Activated CD8-positive, alpha-beta memory T cell treated with anti-CD3 and anti-CD28 coated beads for 24 hours (primary cell): ENCODE results near the gene PCBP4.

Experiments used
- DNase-seq: peaks from one replicate; pipeline ENCODE4 v3.0.0-alpha.2; 2020

PCBP4 gene

DNA sequence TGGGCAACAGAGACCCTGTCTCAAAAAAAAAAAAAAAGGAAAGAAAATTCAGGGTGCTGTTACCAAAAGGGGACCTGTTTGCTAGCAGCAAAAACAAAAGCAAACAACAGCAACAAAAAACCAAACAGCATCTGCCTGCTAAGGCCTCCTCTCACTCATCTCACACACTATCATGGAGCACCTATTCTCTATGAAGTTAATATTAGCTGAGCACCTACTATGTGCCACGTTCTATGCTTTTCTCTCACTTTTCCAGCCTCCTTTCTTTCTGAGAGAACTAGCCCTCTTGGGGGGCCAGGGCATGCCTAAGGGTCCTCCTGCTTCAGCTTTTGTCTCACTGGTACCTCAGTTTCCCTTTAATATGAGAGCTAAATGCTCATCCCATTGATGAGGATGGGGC, 12.5 kb downstream of the PCBP4 start:
- DNase-seq: no peak

DNA sequence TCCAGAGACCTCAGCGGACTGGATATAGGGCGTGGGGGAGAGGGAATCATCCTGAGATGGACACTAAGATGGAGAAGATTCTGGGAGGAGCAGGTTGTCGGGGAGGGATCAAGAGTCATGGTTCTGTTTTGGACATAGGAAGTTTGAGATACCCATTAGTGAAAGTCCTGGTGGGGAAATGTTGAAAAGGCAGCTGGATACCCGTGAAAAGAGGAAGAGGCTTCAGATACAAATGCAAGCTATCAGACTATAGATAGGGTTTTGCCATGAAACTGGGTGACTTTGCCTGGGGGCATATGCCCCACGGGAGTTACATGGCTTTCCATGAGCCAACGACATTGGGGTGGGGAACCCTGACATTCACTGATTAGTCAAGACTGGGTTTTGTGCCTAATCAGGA, 13.1 kb downstream of the PCBP4 start:
- no peak for DNase-seq

DNA sequence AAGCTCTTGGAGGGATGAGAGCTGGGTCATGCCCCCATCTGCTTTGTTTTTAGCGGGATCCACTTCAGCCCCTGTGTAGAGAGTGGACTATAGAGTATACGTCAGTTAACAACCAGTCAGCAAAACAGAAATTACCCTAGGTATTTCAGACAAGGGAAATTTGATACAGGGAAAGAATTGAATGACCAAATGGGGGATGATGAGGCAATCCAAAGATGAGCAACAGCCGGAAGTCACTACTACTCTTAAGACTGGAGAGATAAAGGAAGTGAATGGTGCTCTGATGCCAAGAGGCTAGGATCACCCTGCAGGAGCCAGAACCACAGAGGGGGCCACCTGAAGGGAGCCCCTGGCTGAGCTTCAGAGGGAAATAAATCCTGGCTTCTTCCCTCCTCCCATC, 13.8 kb downstream of the PCBP4 start:
- no peak for DNase-seq

DNA sequence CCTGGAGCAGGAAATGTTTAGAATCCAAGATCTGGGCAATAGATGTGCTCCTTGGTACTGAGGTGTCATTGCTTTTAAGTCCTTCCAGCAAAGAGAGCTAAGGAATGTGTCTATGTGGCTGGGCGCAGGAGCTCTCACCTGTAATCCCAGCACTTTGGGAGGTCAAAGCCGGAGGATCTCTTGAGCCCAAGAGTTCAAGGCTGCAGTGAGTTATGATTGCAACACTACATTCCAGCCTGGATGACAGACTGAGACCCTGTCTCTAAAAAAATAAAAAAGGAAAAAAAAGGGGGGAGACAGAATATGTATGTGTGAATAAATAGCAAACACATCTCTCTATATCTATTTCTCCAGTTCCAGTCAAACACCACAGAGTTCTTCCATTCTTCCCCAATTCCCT, 16.4 kb downstream of the PCBP4 start:
- no peak for DNase-seq

DNA sequence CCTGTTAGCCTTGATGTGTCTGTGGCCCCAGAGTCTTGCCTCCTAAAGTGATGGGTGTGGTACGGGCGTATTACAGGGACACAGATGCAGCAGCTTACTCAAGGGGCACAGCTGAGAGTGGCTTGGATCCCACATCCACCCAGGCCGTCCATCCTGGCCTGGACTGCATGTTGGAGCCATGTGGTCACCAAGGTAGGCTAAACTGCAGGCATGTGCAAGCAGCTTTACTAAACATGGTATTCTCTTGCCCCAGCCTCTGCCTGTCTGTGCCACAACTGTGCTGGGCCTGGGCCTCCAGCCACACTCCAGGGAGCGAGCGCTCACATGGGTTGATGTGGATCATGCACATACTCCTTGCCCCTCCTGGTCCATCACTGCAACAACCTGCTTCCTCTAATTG, 18.1 kb downstream of the PCBP4 start:
- no peak for DNase-seq

DNA sequence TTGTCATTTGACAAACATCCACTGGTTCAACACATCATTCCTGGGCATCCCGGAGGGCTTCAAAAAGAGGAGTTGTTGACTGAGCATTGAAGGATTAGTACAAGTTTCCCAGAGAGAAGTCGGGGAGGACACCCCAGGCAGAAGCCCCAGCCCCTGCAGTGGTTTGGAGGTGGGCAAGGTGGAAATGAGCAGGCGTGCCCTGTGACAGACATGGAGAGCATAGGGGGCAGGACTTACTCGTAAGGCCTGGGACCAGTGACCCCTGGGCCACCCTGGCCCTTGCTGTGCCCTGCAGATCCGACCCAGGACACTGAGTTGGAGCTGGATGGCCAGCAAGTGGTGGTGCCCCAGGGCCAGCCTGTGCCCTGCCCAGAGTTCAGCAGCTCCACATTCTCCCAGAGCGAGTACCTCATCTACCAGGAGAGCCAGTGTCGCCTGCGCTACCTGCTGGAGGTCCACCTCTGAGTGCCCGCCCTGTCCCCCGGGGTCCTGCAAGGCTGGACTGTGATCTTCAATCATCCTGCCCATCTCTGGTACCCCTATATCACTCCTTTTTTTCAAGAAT, 19.2 kb downstream of the PCBP4 start:
- DNase-seq: no peak

DNA sequence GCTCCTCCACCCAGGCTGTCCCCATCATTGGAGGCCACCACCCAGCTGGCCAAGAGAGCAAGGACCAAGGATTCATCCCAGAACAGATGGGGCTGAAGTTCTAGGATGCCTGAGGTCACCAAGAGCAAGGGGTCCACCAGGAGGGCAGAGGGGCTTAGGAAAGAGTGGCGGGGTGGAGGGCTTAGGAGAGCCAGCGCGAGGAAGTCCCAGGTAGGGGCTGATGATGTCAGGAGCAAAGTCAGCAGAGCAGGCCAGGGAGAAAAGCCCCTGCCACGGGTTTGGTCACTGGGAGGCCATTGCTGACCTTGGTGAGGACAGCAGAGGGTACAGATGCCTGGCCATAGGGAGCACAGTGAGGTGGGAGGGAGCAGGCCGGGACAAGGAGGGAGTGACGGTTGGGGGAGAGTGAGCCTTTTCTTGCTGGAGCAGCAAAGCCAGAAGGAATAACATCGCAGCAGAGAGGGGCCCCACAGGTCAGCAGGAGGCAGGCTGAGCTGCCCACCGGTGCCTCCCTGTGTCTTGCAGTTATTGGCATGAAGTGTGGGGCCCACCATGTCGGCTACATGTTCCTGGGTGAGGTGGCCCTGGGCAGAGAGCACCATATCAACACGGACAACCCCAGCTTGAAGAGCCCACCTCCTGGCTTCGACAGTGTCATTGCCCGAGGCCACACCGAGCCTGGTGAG, 19.9 kb downstream of the PCBP4 start:
- no peak for DNase-seq

DNA sequence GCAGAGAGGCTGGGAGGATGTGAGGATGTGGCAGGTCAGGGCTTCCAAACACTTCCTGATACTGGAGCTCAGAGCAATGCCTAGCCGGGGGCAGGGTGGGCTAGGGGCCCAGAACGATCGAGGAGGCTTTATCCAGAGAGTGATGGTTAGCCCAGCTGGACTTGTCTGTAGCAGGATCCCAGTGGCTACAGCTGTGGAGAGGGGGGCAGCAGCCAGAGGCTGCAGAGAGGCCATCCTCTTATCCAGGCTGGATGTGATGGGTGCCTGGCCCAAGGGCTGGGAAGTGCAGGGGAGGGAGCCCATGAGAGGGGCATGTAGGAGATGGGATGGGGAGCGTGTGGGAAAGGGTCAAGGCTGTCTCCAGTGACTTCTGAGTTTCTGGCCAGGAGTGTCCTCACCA, 20.5 kb downstream of the PCBP4 start:
- no peak for DNase-seq

DNA sequence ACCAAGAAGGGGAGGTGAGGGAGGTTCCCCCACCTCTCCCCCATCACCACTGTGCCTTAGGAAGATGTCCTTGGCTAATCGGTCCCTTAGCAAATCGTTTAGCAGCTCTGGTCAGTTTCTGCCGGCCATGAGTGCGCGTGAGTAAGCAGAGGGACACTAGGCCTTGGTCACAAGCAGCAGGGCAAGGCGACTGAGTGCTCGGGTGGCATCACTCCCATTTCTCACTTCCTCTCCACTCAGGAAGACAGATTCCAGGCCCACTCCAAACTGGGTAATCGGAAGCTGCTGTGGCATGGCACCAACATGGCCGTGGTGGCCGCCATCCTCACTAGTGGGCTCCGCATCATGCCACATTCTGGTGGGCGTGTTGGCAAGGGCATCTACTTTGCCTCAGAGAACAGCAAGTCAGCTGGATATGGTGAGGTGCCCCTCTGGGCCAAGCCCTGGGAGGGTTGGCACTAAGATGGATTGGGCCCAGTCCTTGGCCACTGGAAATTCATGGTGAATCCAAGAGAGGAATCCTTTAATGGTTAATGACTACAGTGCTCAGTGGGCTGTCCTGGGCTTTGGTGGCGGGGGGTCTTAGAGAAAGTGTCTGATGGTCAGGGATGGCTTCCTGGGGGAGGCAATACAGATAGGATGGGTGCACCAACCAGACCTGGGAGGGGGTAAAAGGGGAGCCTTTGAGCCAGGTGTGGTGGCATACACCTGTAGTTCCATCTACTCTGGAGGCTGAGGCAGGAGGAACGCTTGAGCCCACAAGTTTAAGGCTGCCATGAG, 21.1 kb downstream of the PCBP4 start:
- DNase-seq: no peak

DNA sequence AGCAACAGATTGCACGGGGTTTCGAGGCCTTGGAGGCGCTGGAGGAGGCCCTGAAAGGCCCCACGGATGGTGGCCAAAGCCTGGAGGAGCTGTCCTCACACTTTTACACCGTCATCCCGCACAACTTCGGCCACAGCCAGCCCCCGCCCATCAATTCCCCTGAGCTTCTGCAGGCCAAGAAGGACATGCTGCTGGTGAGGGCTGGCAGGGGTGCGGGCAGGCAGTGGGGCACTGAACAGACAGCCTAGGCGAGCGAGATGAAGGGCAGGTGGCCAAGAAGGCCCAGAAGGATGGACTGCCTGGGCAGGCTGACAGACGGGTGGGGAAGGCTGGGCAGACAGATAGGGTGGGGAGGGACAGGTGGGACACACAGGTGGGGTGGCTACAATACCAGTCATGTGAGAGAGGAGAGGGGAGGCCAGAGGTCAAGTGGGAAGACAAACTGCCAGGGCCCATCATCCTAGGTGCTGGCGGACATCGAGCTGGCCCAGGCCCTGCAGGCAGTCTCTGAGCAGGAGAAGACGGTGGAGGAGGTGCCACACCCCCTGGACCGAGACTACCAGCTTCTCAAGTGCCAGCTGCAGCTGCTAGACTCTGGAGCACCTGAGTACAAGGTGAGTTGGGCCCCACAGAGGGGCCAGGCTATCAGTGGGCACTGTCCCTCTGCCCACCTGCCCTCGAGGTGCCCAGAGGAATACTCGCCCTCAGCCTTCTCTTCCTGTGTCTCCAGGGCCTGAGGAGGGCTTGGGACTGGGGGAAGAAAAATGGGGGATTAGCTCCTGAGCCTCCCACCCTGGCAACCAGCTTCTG, 22.0 kb downstream of the PCBP4 start:
- no peak for DNase-seq

DNA sequence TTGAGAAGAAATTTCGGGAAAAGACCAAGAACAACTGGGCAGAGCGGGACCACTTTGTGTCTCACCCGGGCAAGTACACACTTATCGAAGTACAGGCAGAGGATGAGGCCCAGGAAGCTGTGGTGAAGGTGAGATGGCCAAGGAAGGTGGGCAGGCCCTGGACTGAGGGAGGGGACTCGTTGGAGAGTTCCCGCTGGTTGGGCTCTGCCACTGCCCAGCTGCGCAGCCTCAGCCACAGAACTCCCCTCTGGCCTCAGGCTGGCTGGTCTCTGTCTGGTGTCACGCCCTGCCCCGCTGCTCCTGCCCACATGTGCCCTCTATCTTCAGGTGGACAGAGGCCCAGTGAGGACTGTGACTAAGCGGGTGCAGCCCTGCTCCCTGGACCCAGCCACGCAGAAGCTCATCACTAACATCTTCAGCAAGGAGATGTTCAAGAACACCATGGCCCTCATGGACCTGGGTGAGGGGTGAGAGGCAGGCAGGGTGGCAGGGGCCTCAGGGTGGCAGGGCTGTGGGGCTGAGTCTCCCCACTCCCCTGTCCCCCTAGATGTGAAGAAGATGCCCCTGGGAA, 22.7 kb downstream of the PCBP4 start:
- no peak for DNase-seq

DNA sequence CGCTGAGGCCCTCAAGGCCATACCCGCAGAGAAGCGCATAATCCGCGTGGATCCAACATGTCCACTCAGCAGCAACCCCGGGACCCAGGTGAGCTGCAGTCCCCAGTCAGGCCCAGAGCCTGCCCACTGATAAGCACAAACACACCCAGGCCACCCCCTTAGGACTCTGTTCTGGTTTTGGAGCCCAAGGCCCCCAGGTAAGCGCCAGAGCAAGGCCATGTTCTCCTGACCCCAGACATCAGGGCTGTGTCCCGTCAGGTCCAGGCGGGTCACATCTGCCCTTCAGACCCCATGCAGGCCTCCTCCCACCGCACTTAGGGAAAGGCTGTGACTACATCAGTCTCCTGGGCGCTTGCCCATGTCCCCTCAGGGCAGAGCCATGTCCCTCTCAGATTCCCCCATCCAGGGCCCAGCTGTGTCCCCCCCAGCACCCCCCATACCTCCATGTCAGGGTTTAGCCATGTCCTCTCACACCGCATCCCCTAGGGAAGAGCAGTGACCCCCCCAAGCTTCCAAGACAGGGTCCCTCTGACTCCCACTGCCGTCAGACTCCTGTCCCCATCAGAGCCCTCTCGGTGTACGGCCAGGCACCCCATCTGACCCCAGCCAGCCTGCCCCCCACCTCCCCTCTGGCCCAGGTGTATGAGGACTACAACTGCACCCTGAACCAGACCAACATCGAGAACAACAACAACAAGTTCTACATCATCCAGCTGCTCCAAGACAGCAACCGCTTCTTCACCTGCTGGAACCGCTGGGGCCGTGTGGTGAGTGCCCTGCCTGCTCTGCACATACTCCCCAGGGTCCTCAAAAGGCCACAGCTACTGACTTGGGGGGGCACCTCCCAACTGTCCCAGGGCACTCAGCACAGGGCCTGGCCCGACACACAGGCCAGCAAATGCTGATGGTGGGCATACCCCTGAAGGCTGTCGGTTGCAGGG, 23.5 kb downstream of the PCBP4 start:
- DNase-seq: no peak

DNA sequence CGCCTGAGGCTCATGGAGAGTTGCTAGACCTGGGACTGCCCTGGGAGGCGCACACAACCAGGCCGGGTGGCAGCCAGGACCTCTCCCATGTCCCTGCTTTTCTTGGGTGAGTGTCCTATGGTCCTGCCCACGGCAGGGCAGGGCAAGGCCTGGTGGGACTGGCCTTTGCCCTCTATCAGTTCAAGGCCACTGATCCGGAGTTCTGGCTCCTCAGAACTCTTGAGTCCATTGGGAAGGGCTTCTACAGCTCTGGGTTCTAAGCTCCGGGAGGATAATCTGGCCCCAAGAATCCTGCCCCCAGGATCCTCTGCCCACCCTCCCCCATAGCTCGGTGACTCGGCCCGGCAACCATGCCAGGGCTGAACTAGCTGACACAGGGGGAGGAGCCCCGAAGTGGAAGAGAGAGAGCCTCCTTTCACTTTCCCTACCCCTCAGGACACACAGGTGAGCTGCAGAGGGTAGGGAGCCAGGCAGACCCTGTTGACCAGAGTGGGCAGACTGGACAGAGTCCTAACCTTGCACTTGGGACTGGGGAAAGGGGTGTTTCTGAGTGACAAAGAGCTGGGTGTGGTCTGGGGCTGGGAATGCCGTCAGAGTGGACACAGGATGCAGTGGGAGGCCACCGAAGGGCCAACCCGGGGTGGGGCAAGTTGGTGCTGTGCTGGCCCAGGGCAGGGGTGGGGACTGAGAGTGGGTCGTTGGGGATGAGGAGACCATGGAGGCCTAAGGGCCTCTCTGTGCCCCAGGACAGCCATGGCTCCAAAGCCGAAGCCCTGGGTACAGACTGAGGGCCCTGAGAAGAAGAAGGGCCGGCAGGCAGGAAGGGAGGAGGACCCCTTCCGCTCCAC, 24.4 kb downstream of the PCBP4 start:
- peak; percentile 83 for DNase-seq

DNA sequence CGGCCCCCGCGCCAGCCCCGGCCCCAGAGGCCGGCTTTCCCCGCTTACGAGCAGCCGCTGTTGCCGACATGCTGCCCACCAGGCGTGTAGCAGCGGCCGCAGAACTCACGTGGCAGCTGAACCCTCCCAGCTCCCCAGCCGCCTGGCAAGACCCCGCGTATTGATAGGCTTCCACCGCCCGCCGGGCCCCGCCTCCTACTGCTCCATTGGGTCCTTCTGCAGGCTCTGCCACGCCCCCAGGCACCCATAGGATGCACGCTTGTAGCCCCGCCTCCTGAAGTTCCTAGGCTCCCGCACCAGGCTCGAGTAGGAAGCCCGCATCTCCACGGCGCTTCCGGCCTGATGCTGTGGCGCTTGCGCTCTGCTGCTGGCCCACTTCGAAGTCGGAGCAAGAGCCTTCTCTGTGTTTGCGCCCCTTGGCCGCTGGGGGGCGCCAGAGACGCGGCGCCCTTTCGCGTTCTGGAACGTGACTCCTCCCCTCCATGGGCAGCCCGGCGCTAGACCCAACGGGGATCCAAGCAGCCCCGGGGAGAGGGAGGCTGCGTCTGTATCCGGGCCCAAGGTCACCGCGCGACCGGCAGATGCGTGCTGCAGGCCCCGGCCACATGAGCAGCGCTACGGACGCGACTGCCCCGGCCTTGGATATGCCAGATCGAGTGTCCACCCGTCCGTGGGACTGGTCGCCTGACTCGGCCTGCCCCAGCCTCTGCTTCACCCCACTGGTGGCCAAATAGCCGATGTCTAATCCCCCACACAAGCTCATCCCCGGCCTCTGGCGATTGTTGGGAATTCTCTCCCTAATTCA, 25.3 kb downstream of the PCBP4 start, which contains the start of the genes PARP3 and RRP9:
Gene PARP3 (plus strand): TSS at position 566 of the 805 bp plus-strand sequence. CDS start 993 bp downstream, outside the sequence.
Gene RRP9 (minus strand): TSS at position 107 of the 805 bp plus-strand sequence. CDS start 37 bp downstream, at position 70.
- peak; percentile 99 for DNase-seq

DNA sequence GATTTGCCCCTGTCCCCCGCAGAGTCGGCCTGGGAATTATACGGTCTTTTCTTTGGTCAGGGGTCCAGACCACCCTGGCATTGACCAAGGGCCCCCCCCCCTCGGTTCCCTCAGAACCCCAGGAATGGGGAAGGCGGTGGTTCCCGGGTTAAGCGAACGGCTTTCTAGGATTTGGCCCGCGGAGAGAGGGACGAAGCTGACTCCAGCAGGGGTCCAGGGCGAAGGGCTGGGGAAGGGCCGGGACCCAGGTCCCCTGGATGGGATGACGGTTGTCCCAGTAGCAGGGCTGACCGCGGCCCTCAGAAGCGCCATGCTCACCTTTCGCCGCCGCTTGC, 25.8 kb downstream of the PCBP4 start:
- DNase-seq: no peak

DNA sequence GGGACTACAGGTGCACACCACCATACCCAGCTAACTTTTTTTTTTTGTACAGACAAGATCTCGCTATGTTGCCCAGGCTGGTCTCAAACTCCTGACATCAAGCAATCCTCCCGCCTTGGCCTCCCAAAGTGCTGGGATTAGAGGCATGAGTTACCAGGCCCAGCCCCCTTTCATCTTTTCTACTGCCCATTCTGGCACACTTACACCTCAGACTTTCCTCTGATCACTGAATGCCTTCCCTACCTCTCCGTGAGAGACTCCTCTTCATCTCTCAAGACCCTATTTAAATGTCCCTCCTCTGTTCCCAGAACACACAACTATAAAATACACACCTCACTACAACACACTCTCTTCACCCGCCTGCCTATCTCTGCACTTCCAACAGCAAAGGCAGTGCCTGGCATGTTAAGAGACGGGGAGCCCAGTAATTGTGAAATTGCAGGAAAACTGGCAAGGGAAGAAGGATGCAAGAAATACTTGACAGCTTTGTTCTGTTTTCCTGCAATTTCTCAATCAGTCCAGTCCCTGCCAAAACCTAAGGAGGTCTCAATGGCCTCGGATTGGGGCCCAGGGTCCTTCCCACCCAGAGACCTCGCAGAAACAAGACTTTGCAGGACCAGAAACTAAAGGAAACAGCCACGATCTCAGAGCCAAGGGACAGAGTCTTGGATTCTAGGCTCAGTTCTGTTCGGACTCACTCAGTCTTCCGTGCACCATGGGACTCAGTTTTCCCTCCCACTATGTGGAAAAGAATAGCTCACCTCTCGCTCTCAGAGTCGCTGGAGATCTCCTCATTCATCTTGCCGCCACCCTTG, 26.4 kb downstream of the PCBP4 start:
- peak; percentile 61 for DNase-seq

DNA sequence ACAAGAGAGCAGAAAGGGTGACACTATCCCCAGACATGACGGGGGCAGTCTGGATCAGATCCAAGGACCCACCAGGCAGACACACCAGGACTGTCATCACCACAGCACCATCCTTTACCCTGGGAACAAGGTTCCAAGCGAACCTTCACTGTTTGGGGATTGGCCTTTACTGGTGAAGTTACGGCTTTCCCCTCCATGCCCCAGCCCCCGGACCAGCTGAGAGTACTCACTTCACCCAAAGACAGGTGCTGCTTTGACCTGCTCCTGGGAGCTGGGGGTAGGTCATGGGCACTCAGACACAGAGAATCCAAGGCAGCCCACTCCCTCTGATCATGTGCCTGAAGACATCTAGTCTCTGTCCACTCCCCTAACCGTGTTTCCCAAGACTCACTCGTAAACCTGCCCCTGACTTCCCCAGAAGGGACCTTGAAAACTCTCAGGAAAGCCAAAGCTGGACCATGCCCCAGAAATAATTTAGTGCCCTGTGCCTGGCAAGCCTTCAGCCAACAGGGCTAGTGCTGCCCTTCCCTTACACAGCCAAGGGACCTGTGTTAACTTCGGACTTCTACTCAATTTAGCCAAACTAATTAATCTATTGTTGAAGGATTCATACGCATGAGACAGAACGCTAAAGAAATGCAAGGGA, 28.4 kb downstream of the PCBP4 start:
- peak; percentile 44 for DNase-seq
